HepG2 (cell line): ENCODE results near the gene B3GALNT1. TPM values are rescaled to one million over a fixed set of nuclear protein-coding genes. Genes with fewer than 3 reads are reported as not detected.

Experiments
- AKAP8 ChIP-seq: sonication (generic); formaldehyde crosslinking; IDR thresholded peaks from 2 replicates; pipeline ENCODE4 v1.5.1; 2020; ENCODE audit warnings: mild to moderate bottlenecking, missing genetic modification reagents
- ARNT2 ChIP-seq: sonication (generic); formaldehyde crosslinking; IDR thresholded peaks from 2 replicates; pipeline ENCODE4 v1.8.0; 2022; ENCODE audit warnings: mild to moderate bottlenecking, low read depth, missing genetic modification reagents, moderate library complexity
- BCL6 ChIP-seq: IDR thresholded peaks from 2 replicates; pipeline ENCODE4 v1.6.1; 2016; ENCODE audit warnings: missing genetic modification reagents, missing compliant biosample characterization
- FOXA1 ChIP-seq, 2 experiments: fragments of 450-650 bp in 1 of 2; sonication (generic) in 1 of 2; formaldehyde crosslinking in 1 of 2; IDR thresholded peaks; 2 replicates each; pipeline versions ENCODE4 v1.4.0 to v1.6.1; 2016 to 2020; ENCODE audit warnings: missing genetic modification reagents in 1 of 2
- GLMP ChIP-seq: sonication (generic); formaldehyde crosslinking; IDR thresholded peaks from 2 replicates; pipeline ENCODE4 v1.9.0; 2021; ENCODE audit warnings: missing genetic modification reagents, mild to moderate bottlenecking, borderline replicate concordance
- GZF1 ChIP-seq: sonication (generic); formaldehyde crosslinking; IDR thresholded peaks from 2 replicates; pipeline ENCODE4 v1.5.1; 2020; ENCODE audit warnings: mild to moderate bottlenecking, missing genetic modification reagents
- HBP1 ChIP-seq: IDR thresholded peaks from 2 replicates; pipeline ENCODE4 v1.6.1; 2016; ENCODE audit warnings: low read depth, control low read depth
- HOXA3 ChIP-seq: sonication (generic); formaldehyde crosslinking; IDR thresholded peaks from 2 replicates; pipeline ENCODE4 v1.5.0; 2020; ENCODE audit warnings: missing genetic modification reagents
- KDM1A ChIP-seq: IDR thresholded peaks from 2 replicates; pipeline ENCODE4 v1.6.1; 2016; ENCODE audit warnings: missing compliant biosample characterization
- KLF13 ChIP-seq: sonication (generic); formaldehyde crosslinking; IDR thresholded peaks from 2 replicates; pipeline ENCODE4 v1.4.0; 2020; ENCODE audit warnings: mild to moderate bottlenecking, missing genetic modification reagents
- MTF2 ChIP-seq: sonication (generic); formaldehyde crosslinking; IDR thresholded peaks from 2 replicates; pipeline ENCODE4 v1.5.0; 2020; ENCODE audit warnings: missing genetic modification reagents, borderline replicate concordance
- NBN ChIP-seq: fragments of 450-650 bp; conservative IDR thresholded peaks from 2 replicates; pipeline ENCODE4 v1.6.1; 2017
- PHF20 ChIP-seq: sonication (generic); formaldehyde crosslinking; IDR thresholded peaks from 2 replicates; pipeline ENCODE4 v1.5.0; 2020; ENCODE audit warnings: mild to moderate bottlenecking, missing genetic modification reagents
- SALL1 ChIP-seq: sonication (generic); formaldehyde crosslinking; IDR thresholded peaks from 2 replicates; pipeline ENCODE4 v1.8.0; 2022; ENCODE audit warnings: mild to moderate bottlenecking, missing genetic modification reagents
- SMC3 ChIP-seq: IDR thresholded peaks from 2 replicates; pipeline ENCODE4 v1.6.1; 2011; ENCODE audit warnings: low read length, improper control_type of control experiment
- TBX3 ChIP-seq: fragments of 450-650 bp; IDR thresholded peaks from 2 replicates; pipeline ENCODE4 v1.6.1; 2017; ENCODE audit warnings: antibody characterized with exemption, mild to moderate bottlenecking, inconsistent platforms, borderline replicate concordance
- TEF ChIP-seq: sonication (generic); formaldehyde crosslinking; IDR thresholded peaks from 2 replicates; pipeline ENCODE4 v1.5.0; 2020; ENCODE audit warnings: missing genetic modification reagents
- TOPORS ChIP-seq: sonication (generic); formaldehyde crosslinking; IDR thresholded peaks from 2 replicates; pipeline ENCODE4 v1.8.0; 2023; ENCODE audit warnings: mild to moderate bottlenecking, missing genetic modification reagents
- ZBTB7A ChIP-seq: sonication (generic); formaldehyde crosslinking; IDR thresholded peaks from 2 replicates; pipeline ENCODE4 v1.8.0; 2022; ENCODE audit warnings: mild to moderate bottlenecking, missing genetic modification reagents
- ZHX1 ChIP-seq: sonication (generic); formaldehyde crosslinking; IDR thresholded peaks from 2 replicates; pipeline ENCODE4 v1.8.1; 2022; ENCODE audit warnings: low read depth, mild to moderate bottlenecking, missing genetic modification reagents
- ZNF136 ChIP-seq: sonication (generic); formaldehyde crosslinking; IDR thresholded peaks from 2 replicates; pipeline ENCODE4 v1.8.1; 2022; ENCODE audit warnings: low read depth, mild to moderate bottlenecking, moderate library complexity, missing genetic modification reagents
- ZNF205 ChIP-seq: IDR thresholded peaks from 2 replicates; pipeline ENCODE4 v1.6.1; 2018; ENCODE audit warnings: missing biosample characterization, missing genetic modification reagents
- ZNF326 ChIP-seq: sonication (generic); formaldehyde crosslinking; IDR thresholded peaks from 2 replicates; pipeline ENCODE4 v1.4.0; 2020; ENCODE audit warnings: missing genetic modification reagents, borderline replicate concordance
- ZNF670 ChIP-seq: sonication (generic); formaldehyde crosslinking; IDR thresholded peaks from 2 replicates; pipeline ENCODE4 v1.8.0; 2022; ENCODE audit warnings: mild to moderate bottlenecking, missing genetic modification reagents, borderline replicate concordance
- ZNF749 ChIP-seq: sonication (generic); formaldehyde crosslinking; IDR thresholded peaks from 2 replicates; pipeline ENCODE4 v1.8.0; 2022; ENCODE audit warnings: mild to moderate bottlenecking, missing genetic modification reagents, moderate library complexity, borderline replicate concordance
- ZSCAN9 ChIP-seq: IDR thresholded peaks from 2 replicates; pipeline ENCODE4 v1.6.1; 2016; ENCODE audit warnings: borderline replicate concordance
- polyA plus RNA-seq, 8 experiments: library from polyadenylated mRNA; depleted of rRNA in 3 of 8; stranded (reverse) in 7 of 8; unstranded in 1 of 8; fragments of >200 nt; fragmentation: Illumina TruSeq in 4 of 8; extraction: Trizol in 4 of 8; gene quantifications; 2 replicates each; pipeline versions ENCODE4 v1.2.1 to v1.2.3, GENCODE V29; 2011 to 2016; ENCODE audit warnings: low read depth in 4 of 8, missing spikeins in 1 of 8, mixed read lengths in 1 of 8; ENCODE audit not compliant: insufficient read depth in 1 of 8
- total RNA-seq, 5 experiments: library from RNA; depleted of rRNA; stranded (reverse); fragments of >200 nt; fragmentation: Illumina TruSeq; extraction: Trizol; gene quantifications; 2 replicates each; pipeline ENCODE4 v1.2.3, GENCODE V29; 2016; ENCODE audit warnings: low read depth in 1 of 5

B3GALNT1 gene
- total and polyA plus RNA-seq, 2 of the 13 experiments (the other 11 are each of a cell fraction or from before 2014, with no cell fraction given), result not detected

- no peak for TF ChIP-seq ZHX1 (CRISPR knock-in tag)
- TF ChIP-seq GLMP (CRISPR knock-in tag), result no peak
- TF ChIP-seq SMC3, result 0 out of 2 replicates have a peak, but pooled peaks have one; percentile 4
- no peak for TF ChIP-seq TOPORS (CRISPR knock-in tag)
- TF ChIP-seq HBP1 (CRISPR knock-in tag), result no peak
- no peak for TF ChIP-seq NBN
- no peak for TF ChIP-seq ZNF749 (CRISPR knock-in tag)
- TF ChIP-seq PHF20, result no peak
- no peak for TF ChIP-seq AKAP8 (CRISPR knock-in tag)
- TF ChIP-seq GZF1 (CRISPR knock-in tag), result no peak
- no peak for TF ChIP-seq MTF2 (CRISPR knock-in tag)
- no peak for TF ChIP-seq ZNF326 (CRISPR knock-in tag)
- TF ChIP-seq ZNF136 (CRISPR knock-in tag), result no peak
- no peak for TF ChIP-seq HOXA3 (CRISPR knock-in tag)
- TF ChIP-seq TBX3, result no peak
- TF ChIP-seq ZSCAN9 (CRISPR knock-in tag), result peak; percentile 46; the same call in 1 of the 2 replicates
- TF ChIP-seq SALL1 (CRISPR knock-in tag), result peak; percentile 60
- no peak for TF ChIP-seq ZBTB7A
- TF ChIP-seq ARNT2 (CRISPR knock-in tag), result no peak
- no peak for TF ChIP-seq ZNF205
- TF ChIP-seq ZNF670 (CRISPR knock-in tag), result no peak
- TF ChIP-seq FOXA1 (IDR thresholded peaks at IDR 0.05), result no peak
- peak; percentile 51; the same call in 1 of the 2 replicates for TF ChIP-seq FOXA1 (CRISPR knock-in tag; IDR thresholded peaks at IDR 0.05)
- TF ChIP-seq KDM1A (CRISPR knock-in tag), result no peak
- no peak for TF ChIP-seq KLF13 (CRISPR knock-in tag)
- TF ChIP-seq BCL6, result 0 out of 2 replicates have a peak, but pooled peaks have one; percentile 22
- no peak for TF ChIP-seq TEF (CRISPR knock-in tag)
Observed at GRCh38 chr3:161042023-161042501, 63.1 kb downstream of the B3GALNT1 start (continued).
